Pancreas (tissue), 10 donors: ENCODE measurements around the gene RCN1. TPM values are rescaled to one million over a fixed set of nuclear protein-coding genes. Genes with fewer than 3 reads are reported as not detected.

Experiments used
- ATAC-seq, 4 donors: fragments of 200-7000 bp; cut with Tn5 transposase; one replicate each; pipeline versions ENCODE4 v1.8.0 to v1.9.1; 2020; ENCODE audit warnings: mild to moderate bottlenecking in 4 of 4, moderate library complexity in 4 of 4
- DNase-seq, 6 donors: peaks; one replicate each; pipeline ENCODE4 v3.0.0-alpha.2; 2020
- FAIRE-seq: peaks from 2 replicates; lab custom pipeline; 2012; peaks lifted over from hg19 to GRCh38; lab: Jason Lieb, UNC
- H3K27ac ChIP-seq, 4 donors: fragments of 200-600 bp; sonication (generic); 1 replicate in 3 of 4; 2 replicates in 1 of 4; pipeline versions ENCODE4 v1.5.0 to v1.8.0; 2020
- H3K27me3 ChIP-seq, 4 donors: fragments of 200-600 bp; one replicate each; pipeline ENCODE4 v1.8.0; 2021
- H3K36me3 ChIP-seq, 3 donors: fragments of 200-600 bp; sonication (generic) in 1 of 3; one replicate each; pipeline versions ENCODE4 v1.5.0 to v1.8.0; 2020 to 2021
- H3K4me1 ChIP-seq, 3 donors: fragments of 200-600 bp; one replicate each; pipeline ENCODE4 v1.8.0; 2021
- H3K4me3 ChIP-seq, 4 donors: fragments of 200-600 bp; sonication (generic) in 2 of 4; one replicate each; pipeline versions ENCODE4 v1.5.0 to v1.8.0; 2020 to 2021
- H3K9me3 ChIP-seq, 4 donors: fragments of 200-600 bp; one replicate each; pipeline ENCODE4 v1.8.0; 2021
- WGBS, 2 donors: extraction: QIAGEN DNeasy Blood & Tissue Kit; methylation state at CpG; one replicate each; pipeline ENCODE4 v1.1.7; 2013; 5-methylcytosine and 5-hydroxymethylcytosine counted together
- intact Hi-C, 3 donors: fragments of 100-400 bp; cut with DNase I; formaldehyde crosslinking; loops; one replicate each; pipeline versions ENCODE4 v1.11.1 to v1.14.2; 2022
- polyA plus RNA-seq, 2 donors: library from polyadenylated mRNA; stranded (reverse); fragments of 200-250 nt; gene quantifications; one replicate each; pipeline ENCODE4 v1.2.3, GENCODE V29; 2013
- total RNA-seq, 6 donors: library from RNA; stranded (reverse); fragmentation: NEBNext Ultra II Directional in 4 of 6; extraction: Animal tissue kit (Norgen Biotek cat#: 25700) in 4 of 6; gene quantifications; one replicate each; pipeline versions ENCODE4 v1.2.1 to v1.2.4, GENCODE V29; 2021 to 2023
- TF ChIP-seq, protein P1 (sequence below), 4 donors: fragments of 200-600 bp; sonication (generic) in 3 of 4; IDR thresholded peaks; one replicate each; pipeline versions ENCODE4 v1.5.0 to v1.8.0; 2021; ENCODE audit warnings: antibody characterized with exemption in 4 of 4
- donor health status: healthy with polysubstance abuse.
- donor health status: DM: no; HTN: no; CAD: no; lungs with moderate emphysema.
- donor health status: DM: no; HTN: no; CAD: no.
- donor health status: control.
- donor health status: control.
- donor health status: Bipolar disorder and iron deficiency.
- donor health status: DM: yes; HTN: yes; CAD: no.
- donor health status: DM: no; HTN: no; CAD: no.
- donor health status: DM: no; HTN: no; CAD: no.
- donor health status: DM: yes; HTN: yes; CAD: no.

Gene RCN1
- total and polyA plus RNA-seq, 8 donors, result 9.6 to 39.3 (median 21.7) TPM

DNA sequence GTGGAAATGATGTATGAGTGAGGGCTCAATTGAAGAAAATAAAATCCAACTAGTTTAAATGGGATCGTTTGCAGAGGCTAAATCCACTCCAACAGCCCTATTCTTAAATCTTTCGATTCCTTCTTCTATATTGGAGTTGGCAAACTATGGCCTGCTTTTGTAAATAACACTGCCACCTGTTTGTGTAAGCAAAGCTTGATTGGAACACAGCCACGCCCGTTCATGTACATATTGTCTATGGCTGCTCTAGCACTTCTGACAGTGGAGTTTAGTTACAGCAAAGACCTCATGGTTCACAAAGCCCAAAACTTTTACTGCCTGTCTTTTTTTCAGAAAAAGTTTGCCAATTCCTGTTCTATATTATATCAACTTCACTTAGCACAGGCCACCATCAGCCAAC, 40.6 kb upstream of the RCN1 start:
- H3K36me3 ChIP-seq, result no peaks in the 10 kb centered on the region
- intact Hi-C loops, result loop anchor here in 1 of 3 donors (5.0 kb wide), 1 partner anchor 122 kb away; no protein-coding TSS in a partner anchor
- H3K9me3 ChIP-seq, result no peaks in the 10 kb centered on the region
- H3K4me3 ChIP-seq, result no peak overlapping the region
- no peak for DNase-seq
- 41 to 49% methylated on average over 4 of the region's 4 CpGs for WGBS, 2 donors
- no peak for ATAC-seq
- TF ChIP-seq, protein P1, sequence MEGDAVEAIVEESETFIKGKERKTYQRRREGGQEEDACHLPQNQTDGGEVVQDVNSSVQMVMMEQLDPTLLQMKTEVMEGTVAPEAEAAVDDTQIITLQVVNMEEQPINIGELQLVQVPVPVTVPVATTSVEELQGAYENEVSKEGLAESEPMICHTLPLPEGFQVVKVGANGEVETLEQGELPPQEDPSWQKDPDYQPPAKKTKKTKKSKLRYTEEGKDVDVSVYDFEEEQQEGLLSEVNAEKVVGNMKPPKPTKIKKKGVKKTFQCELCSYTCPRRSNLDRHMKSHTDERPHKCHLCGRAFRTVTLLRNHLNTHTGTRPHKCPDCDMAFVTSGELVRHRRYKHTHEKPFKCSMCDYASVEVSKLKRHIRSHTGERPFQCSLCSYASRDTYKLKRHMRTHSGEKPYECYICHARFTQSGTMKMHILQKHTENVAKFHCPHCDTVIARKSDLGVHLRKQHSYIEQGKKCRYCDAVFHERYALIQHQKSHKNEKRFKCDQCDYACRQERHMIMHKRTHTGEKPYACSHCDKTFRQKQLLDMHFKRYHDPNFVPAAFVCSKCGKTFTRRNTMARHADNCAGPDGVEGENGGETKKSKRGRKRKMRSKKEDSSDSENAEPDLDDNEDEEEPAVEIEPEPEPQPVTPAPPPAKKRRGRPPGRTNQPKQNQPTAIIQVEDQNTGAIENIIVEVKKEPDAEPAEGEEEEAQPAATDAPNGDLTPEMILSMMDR (IDR thresholded peaks at IDR 0.05), result no peak
- no peaks in the 10 kb centered on the region for H3K4me1 ChIP-seq
- no peak overlapping the region for H3K27ac ChIP-seq
- H3K27me3 ChIP-seq, result peaks cover 0 to 7% (median 3%) of the 10 kb centered on the region in 4 donors
- FAIRE-seq, result no peak

DNA sequence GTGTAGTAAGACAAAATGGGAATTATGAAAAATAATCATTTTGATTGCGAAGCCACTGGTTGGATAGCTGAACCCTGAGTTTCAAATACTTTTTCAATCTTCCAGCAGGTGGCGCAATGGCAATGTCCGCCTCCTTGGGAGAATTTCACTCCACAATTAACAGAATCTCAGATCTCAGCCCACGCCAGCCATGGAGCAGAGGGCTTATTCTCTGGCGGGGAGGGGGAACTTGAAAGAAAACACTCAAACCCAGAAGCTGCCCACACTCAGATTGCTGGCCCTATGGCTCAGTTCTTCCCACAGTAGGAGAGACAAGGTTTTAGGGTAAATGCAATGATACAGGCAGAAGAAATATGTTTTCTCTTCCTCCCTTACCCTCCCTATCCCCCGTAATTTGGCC, 38.7 kb upstream of the RCN1 start:
- DNase-seq (peak in 5 of 6 donors; percentile 16 to 64 (median 38)), FAIRE-seq (peak; percentile 56), ATAC-seq (peak in 3 of 4 donors; percentile 74 to 81 (median 78))
- Histone ChIP-seq H3K4me3 (no peak overlapping the region), H3K9me3 (no peaks in the 10 kb centered on the region), H3K36me3 (no peaks in the 10 kb centered on the region), H3K4me1 (no peaks in the 10 kb centered on the region), H3K27me3 (peaks cover 0 to 7% (median 3%) of the 10 kb centered on the region in 4 donors), H3K27ac (no peak overlapping the region)
- TF ChIP-seq, protein P1 (IDR thresholded peaks at IDR 0.05), result peak; percentile 49 to 70 (median 62)
- intact Hi-C loops, result loop anchor here in 2 of 3 donors (2.0 to 5.0 kb wide), 2 partner anchors 120 to 121 kb away; no protein-coding TSS in a partner anchor
- 11 to 14% methylated on average over 6 of the region's 6 CpGs for WGBS, 2 donors

DNA sequence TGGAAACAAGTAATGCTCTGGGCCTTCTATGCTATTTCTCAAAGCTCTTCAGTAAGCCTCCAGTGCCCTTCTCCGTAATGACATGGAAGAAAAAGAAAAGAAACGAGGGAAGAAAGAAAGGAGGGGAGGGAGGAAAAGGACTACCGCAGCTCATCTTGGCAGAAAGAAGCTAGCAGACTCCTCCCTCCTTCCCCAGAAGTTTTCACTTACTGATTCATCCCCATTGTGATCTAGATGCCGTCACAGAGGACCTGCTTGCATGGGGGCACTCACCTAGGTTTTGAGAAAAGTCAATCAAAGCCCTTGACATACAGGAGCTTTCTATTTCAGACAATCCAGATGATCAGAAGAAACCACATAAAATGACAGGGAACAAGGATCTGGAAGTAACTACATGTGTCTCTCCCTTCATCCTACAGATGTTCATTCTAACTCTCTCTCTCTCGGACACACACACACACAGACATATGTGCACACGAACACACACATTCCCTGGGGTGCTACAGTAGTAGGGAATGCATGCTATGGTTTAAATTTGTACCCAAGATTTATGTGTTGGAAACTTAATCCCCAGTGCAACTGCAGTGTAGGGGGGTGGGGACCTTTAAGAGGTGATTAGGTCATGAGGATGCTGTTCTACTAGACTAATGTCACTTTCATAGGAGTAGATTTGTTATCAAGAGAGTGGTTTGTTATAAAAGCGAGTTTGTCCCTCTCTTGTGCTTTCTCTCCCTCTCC, 37.6 kb upstream of the RCN1 start:
- FAIRE-seq, result no peak
- 63 to 72% methylated on average over 7 of the region's 7 CpGs for WGBS, 2 donors
- H3K9me3 ChIP-seq, result no peaks in the 10 kb centered on the region
- peaks cover 0 to 7% (median 3%) of the 10 kb centered on the region in 4 donors for H3K27me3 ChIP-seq
- H3K36me3 ChIP-seq, result no peaks in the 10 kb centered on the region
- TF ChIP-seq, protein P1 (IDR thresholded peaks at IDR 0.05), result no peak
- H3K27ac ChIP-seq, result no peak overlapping the region
- ATAC-seq, result no peak
- no peaks in the 10 kb centered on the region for H3K4me1 ChIP-seq
- DNase-seq, result no peak
- H3K4me3 ChIP-seq, result no peak overlapping the region
- intact Hi-C loops, result loop anchor here in 2 of 3 donors (2.0 to 5.0 kb wide), 2 partner anchors 119 kb away; no protein-coding TSS in a partner anchor

DNA sequence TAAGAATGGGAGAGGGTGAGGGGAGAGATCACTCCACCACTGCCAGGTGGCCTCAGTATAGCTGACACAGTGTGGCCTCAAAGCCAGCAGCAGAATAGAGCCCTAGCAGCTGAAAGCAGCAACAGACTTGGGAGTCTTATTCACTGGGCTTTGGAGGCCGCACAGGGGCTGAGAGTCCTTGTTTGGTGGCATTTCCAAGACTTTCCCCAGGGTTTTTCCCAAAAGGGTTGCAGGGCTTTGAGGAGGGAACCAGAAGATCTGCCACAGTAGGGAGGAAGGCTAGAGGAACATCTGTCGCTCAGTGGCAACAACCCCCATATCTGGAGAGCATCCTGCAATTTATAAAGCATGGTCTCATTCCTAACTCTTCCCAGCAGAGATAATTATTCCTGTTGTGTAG, 35.0 kb upstream of the RCN1 start:
- FAIRE-seq, result no peak
- intact Hi-C loops, result no loop called here
- Histone ChIP-seq H3K36me3 (no peaks in the 10 kb centered on the region), H3K27me3 (peaks cover 0 to 7% (median 3%) of the 10 kb centered on the region in 4 donors), H3K4me1 (no peaks in the 10 kb centered on the region), H3K27ac (no peak overlapping the region), H3K9me3 (no peaks in the 10 kb centered on the region), H3K4me3 (no peak overlapping the region)
- DNase-seq, result no peak
- WGBS, 2 donors, result 90 to 95% methylated on average over 2 of the region's 2 CpGs
- TF ChIP-seq, protein P1 (IDR thresholded peaks at IDR 0.05), result no peak
- ATAC-seq, result no peak

DNA sequence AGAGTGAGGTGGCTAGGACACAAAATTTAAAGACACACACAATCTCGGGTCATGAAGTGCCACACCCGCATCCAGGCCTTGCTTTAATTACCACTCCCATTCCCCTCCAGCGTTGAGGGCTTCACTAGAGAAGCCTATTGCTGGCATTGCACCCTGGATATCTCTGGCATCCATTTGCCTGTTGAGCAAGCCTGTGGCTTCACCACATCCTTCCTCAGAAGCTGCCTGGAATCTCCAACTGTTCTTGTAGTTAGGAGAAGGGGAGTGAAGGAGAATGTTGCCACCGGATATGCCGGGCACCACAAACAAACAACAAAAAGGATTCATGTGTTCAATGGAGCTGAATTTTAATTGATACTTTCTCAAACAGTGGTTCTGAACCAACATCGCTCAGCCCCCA, 34.4 kb upstream of the RCN1 start:
- WGBS, 2 donors, result 61 to 85% methylated on average over 6 of the region's 6 CpGs

More for the DNA sequence above, 34.4 kb upstream of the RCN1 start:
- Histone ChIP-seq H3K4me1 (no peaks in the 10 kb centered on the region), H3K27ac (no peak overlapping the region), H3K9me3 (no peaks in the 10 kb centered on the region), H3K4me3 (no peak overlapping the region), H3K36me3 (no peaks in the 10 kb centered on the region), H3K27me3 (peaks cover 0 to 6% (median 3%) of the 10 kb centered on the region in 4 donors)
- no peak for ATAC-seq
- DNase-seq, result no peak
- TF ChIP-seq, protein P1 (IDR thresholded peaks at IDR 0.05), result no peak
- intact Hi-C loops, result no loop called here
- no peak for FAIRE-seq
